ENCODE results near the gene CCT8L2.
"Not testable (repeated sequence)": the region's sequence is repeated elsewhere in the genome, so short reads cannot be mapped to it uniquely, and the experiment has no call there.

The CCT8L2 gene

GRCh38 chr22:16562711-16563554, 29.7 kb downstream of the CCT8L2 start:
- no peaks in the 10 kb centered on the region for H3K27me3 ChIP-seq (ENCODE audit: control insufficient read depth, insufficient read depth, low read length)
- no peak overlapping the region for H3K4me3 ChIP-seq (ENCODE audit: low read length)
- no peak overlapping the region for H3K9ac ChIP-seq (ENCODE audit: low read length)
- H3K9me3 ChIP-seq (ENCODE audit: control insufficient read depth, low read length): no peaks in the 10 kb centered on the region
- H3K4me1 ChIP-seq (ENCODE audit: control insufficient read depth, insufficient read depth, low read length): no peaks in the 10 kb centered on the region
- no peaks in the 10 kb centered on the region for H3K36me3 ChIP-seq (ENCODE audit: control insufficient read depth, insufficient read depth, low read length)

DNA sequence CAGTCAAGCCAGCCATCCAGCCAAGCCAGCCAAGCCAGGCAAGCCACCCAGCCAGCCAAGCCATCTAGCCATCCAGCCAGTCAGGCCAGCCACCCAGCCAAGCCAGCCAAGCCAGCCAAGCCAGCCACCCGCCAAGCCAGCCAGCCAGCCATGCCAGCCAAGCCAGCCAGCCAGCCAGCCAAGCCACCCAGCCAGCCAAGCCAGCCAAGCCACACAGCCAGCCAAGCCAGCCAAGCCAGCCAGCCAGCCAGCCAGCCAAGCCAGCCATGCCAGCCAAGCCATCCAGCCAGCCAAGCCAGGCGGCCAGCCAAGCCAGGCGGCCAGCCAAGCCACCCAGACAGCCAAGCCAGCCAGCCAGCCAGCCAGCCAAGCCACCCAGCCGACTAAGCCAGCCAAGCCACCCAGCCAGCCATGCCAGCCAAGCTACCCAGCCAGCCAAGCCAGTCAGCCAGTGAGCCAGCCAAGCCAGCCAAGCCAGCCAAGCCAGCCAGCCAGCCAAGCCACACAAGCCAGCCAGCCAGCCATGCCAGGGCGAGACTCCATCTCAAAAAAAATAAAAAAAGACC, 31.4 kb downstream of the CCT8L2 start:
- not testable (repeated sequence) for H3K36me3 ChIP-seq (ENCODE audit: control insufficient read depth, insufficient read depth, low read length); H3K4me1 ChIP-seq (ENCODE audit: control insufficient read depth, insufficient read depth, low read length); H3K9ac ChIP-seq (ENCODE audit: low read length); H3K4me3 ChIP-seq (ENCODE audit: low read length); H3K9me3 ChIP-seq (ENCODE audit: control insufficient read depth, low read length); H3K27me3 ChIP-seq (ENCODE audit: control insufficient read depth, insufficient read depth, low read length)

- not testable (repeated sequence) for H3K36me3 ChIP-seq (ENCODE audit: control insufficient read depth, insufficient read depth, low read length); H3K4me3 ChIP-seq (ENCODE audit: low read length); H3K9me3 ChIP-seq (ENCODE audit: control insufficient read depth, low read length); H3K4me1 ChIP-seq (ENCODE audit: control insufficient read depth, insufficient read depth, low read length); H3K9ac ChIP-seq (ENCODE audit: low read length); H3K27me3 ChIP-seq (ENCODE audit: control insufficient read depth, insufficient read depth, low read length)
These were observed 32.0 kb downstream of the CCT8L2 start for GRCh38 chr22:16560651-16561050.

GRCh38 chr22:16559996-16560395, 32.6 kb downstream of the CCT8L2 start:
- H3K36me3 ChIP-seq (ENCODE audit: control insufficient read depth, insufficient read depth, low read length); H3K9me3 ChIP-seq (ENCODE audit: control insufficient read depth, low read length); H3K9ac ChIP-seq (ENCODE audit: low read length); H3K4me3 ChIP-seq (ENCODE audit: low read length); H3K27me3 ChIP-seq (ENCODE audit: control insufficient read depth, insufficient read depth, low read length); H3K4me1 ChIP-seq (ENCODE audit: control insufficient read depth, insufficient read depth, low read length): not testable (repeated sequence)

- H3K36me3 ChIP-seq (ENCODE audit: control insufficient read depth, insufficient read depth, low read length): no peaks in the 10 kb centered on the region
- no peak overlapping the region for H3K9ac ChIP-seq (ENCODE audit: low read length)
- H3K9me3 ChIP-seq (ENCODE audit: control insufficient read depth, low read length): no peaks in the 10 kb centered on the region
- H3K27me3 ChIP-seq (ENCODE audit: control insufficient read depth, insufficient read depth, low read length): no peaks in the 10 kb centered on the region
- no peaks in the 10 kb centered on the region for H3K4me1 ChIP-seq (ENCODE audit: control insufficient read depth, insufficient read depth, low read length)
- H3K4me3 ChIP-seq (ENCODE audit: low read length): no peak overlapping the region
These were observed 33.3 kb downstream of the CCT8L2 start for GRCh38 chr22:16559056-16559955.

- H3K27me3 ChIP-seq (ENCODE audit: control insufficient read depth, insufficient read depth, low read length); H3K9ac ChIP-seq (ENCODE audit: low read length); H3K36me3 ChIP-seq (ENCODE audit: control insufficient read depth, insufficient read depth, low read length); H3K4me3 ChIP-seq (ENCODE audit: low read length); H3K9me3 ChIP-seq (ENCODE audit: control insufficient read depth, low read length); H3K4me1 ChIP-seq (ENCODE audit: control insufficient read depth, insufficient read depth, low read length): not testable (repeated sequence)
These were observed 34.1 kb downstream of the CCT8L2 start for GRCh38 chr22:16558376-16558945.

DNA sequence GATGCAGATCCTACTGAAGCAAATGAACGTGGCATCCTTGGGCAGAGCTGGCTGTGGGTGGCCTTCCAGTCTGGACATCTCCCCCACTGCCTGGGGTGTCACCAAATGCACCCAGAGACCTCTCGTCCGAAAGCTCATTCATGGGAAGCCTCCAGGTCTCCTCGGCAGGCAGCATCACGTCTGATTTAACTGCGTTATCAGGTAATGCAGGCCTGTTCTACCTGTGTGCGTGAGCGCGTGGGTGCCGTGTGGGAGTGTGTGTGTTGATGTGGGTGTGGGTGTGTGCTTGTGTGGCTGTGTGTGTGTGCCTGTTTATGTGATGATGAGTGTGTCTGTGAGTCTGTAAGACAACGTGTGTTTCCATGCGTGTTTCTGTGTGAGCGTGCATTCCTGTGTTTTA, 35.1 kb downstream of the CCT8L2 start:
- not testable (repeated sequence) for H3K27me3 ChIP-seq (ENCODE audit: control insufficient read depth, insufficient read depth, low read length); H3K36me3 ChIP-seq (ENCODE audit: control insufficient read depth, insufficient read depth, low read length); H3K9me3 ChIP-seq (ENCODE audit: control insufficient read depth, low read length)

GRCh38 chr22:16555077-16555994, 37.3 kb downstream of the CCT8L2 start:
- not testable (repeated sequence) for H3K4me3 ChIP-seq (ENCODE audit: low read length); H3K27me3 ChIP-seq (ENCODE audit: control insufficient read depth, insufficient read depth, low read length); H3K9me3 ChIP-seq (ENCODE audit: control insufficient read depth, low read length); H3K9ac ChIP-seq (ENCODE audit: low read length); H3K36me3 ChIP-seq (ENCODE audit: control insufficient read depth, insufficient read depth, low read length); H3K4me1 ChIP-seq (ENCODE audit: control insufficient read depth, insufficient read depth, low read length)

More for the DNA sequence above, 35.1 kb downstream of the CCT8L2 start:
- H3K4me3 ChIP-seq (ENCODE audit: low read length); H3K9ac ChIP-seq (ENCODE audit: low read length); H3K4me1 ChIP-seq (ENCODE audit: control insufficient read depth, insufficient read depth, low read length): not testable (repeated sequence)

DNA sequence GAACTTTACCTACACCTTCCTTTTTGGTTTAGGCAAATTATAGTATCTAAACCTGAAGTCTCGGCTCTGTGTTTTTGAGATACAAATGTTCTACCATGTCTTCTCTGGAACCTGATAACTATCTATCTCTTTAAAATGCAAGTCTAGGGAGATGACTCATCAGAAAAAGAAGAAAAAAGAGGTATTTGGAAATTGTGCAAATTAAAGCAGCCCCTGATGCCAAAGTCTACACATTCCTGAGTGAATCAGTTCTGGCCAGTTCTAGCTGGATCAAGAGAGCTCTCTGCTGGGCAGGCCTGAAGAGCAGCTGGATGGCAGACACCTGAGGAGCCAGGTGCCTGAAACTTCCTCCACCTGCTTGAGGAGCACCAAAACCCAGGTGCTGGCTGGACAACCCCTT, 49.3 kb downstream of the CCT8L2 start:
- H3K9me3 ChIP-seq (ENCODE audit: control insufficient read depth, low read length); H3K4me3 ChIP-seq (ENCODE audit: low read length); H3K27me3 ChIP-seq (ENCODE audit: control insufficient read depth, insufficient read depth, low read length); H3K9ac ChIP-seq (ENCODE audit: low read length); H3K4me1 ChIP-seq (ENCODE audit: control insufficient read depth, insufficient read depth, low read length); H3K36me3 ChIP-seq (ENCODE audit: control insufficient read depth, insufficient read depth, low read length): not testable (repeated sequence)

Measured in mucosa of stomach (tissue), 1 donor.